Fibroblast of lung (primary cell): ENCODE results near the gene OR5AN1. TPM values are rescaled to one million over a fixed set of nuclear protein-coding genes. Genes with fewer than 3 reads are reported as not detected.
"Not testable (repeated sequence)": the region's sequence is repeated elsewhere in the genome, so short reads cannot be mapped to it uniquely, and the experiment has no call there.

Experiments used
- DNase-seq, 2 donors: peaks; one replicate each; pipeline versions ENCODE4 v3.0.0 to v3.0.0-alpha.2; 2010; ENCODE audit warnings: low read depth in 2 of 2
- H2AFZ ChIP-seq: 2 replicates; pipeline ENCODE4 v1.5.1; 2012; ENCODE audit warnings: low read length, control low read depth, inconsistent platforms
- H3K27ac ChIP-seq: 2 replicates; pipeline ENCODE4 v1.5.1; 2011; ENCODE audit warnings: low read length, control low read depth; ENCODE audit not compliant: insufficient read depth
- H3K27me3 ChIP-seq: 2 replicates; pipeline ENCODE4 v1.5.1; 2011; ENCODE audit warnings: mild to moderate bottlenecking, low read length; ENCODE audit not compliant: control insufficient read depth, insufficient read depth
- H3K36me3 ChIP-seq: 2 replicates; pipeline ENCODE4 v1.5.1; 2011; ENCODE audit warnings: low read length; ENCODE audit not compliant: control insufficient read depth, insufficient read depth
- H3K4me1 ChIP-seq: 2 replicates; pipeline ENCODE4 v1.5.1; 2011; ENCODE audit warnings: low read length; ENCODE audit not compliant: control insufficient read depth, insufficient read depth; ENCODE audit errors: extremely low read depth
- H3K4me2 ChIP-seq: 2 replicates; pipeline ENCODE4 v1.5.1; 2011; ENCODE audit warnings: low read length, control low read depth; ENCODE audit not compliant: insufficient read depth; ENCODE audit errors: extremely low read depth
- H3K4me3 ChIP-seq, 4 experiments: fragments of 200-600 bp in 1 of 4; sonication (generic) in 1 of 4; replicated peaks in 1 of 4; 2 replicates each; pipeline ENCODE4 v1.5.1; 2011 to 2016; ENCODE audit warnings: low read length in 4 of 4, low read depth in 3 of 4, mild to moderate bottlenecking in 3 of 4, control low read depth in 2 of 4, inconsistent platforms in 1 of 4, mixed read lengths in 1 of 4; ENCODE audit not compliant: insufficient read depth in 1 of 4; ENCODE audit errors: control extremely low read depth in 1 of 4
- H3K79me2 ChIP-seq: 2 replicates; pipeline ENCODE4 v1.5.1; 2012; ENCODE audit warnings: mild to moderate bottlenecking, low read length, inconsistent platforms; ENCODE audit not compliant: control insufficient read depth, insufficient read depth
- H3K9ac ChIP-seq: 2 replicates; pipeline ENCODE4 v1.5.1; 2011; ENCODE audit warnings: mild to moderate bottlenecking, low read length, control low read depth; ENCODE audit not compliant: insufficient read depth
- H3K9me3 ChIP-seq: 2 replicates; pipeline ENCODE4 v1.5.1; 2012; ENCODE audit warnings: low read depth, low read length; ENCODE audit not compliant: control insufficient read depth, insufficient read depth
- H4K20me1 ChIP-seq: 2 replicates; pipeline ENCODE4 v1.5.1; 2011; ENCODE audit warnings: low read length; ENCODE audit not compliant: control insufficient read depth, insufficient read depth; ENCODE audit errors: extremely low read depth
- EZH2 ChIP-seq: IDR thresholded peaks from 2 replicates; pipeline ENCODE4 v1.5.1; 2012; ENCODE audit warnings: low read length, control low read depth, mild to moderate bottlenecking; ENCODE audit errors: missing control alignments
- polyA plus RNA-seq, 2 donors: library from polyadenylated mRNA; depleted of rRNA in 1 of 2; stranded (reverse) in 1 of 2; unstranded in 1 of 2; fragments of >200 nt; gene quantifications; 2 replicates each; pipeline ENCODE4 v1.2.1, GENCODE V29; 2011 to 2012; ENCODE audit warnings: missing spikeins in 1 of 2
- total RNA-seq: library from RNA; depleted of rRNA; stranded (reverse); fragments of >200 nt; gene quantifications from 2 replicates; pipeline ENCODE4 v1.2.1, GENCODE V29; 2014
- TF ChIP-seq, protein P1 (sequence below), 2 donors: IDR thresholded peaks in 1 of 2; conservative IDR thresholded peaks in 1 of 2; 1 replicate in 1 of 2; 2 replicates in 1 of 2; pipeline ENCODE4 v1.5.1; 2011 to 2012; ENCODE audit warnings: low read length in 2 of 2, control low read depth in 1 of 2, inconsistent platforms in 1 of 2, low read depth in 1 of 2, mild to moderate bottlenecking in 1 of 2

The OR5AN1 gene
- total and polyA plus RNA-seq, 2 donors (not counting 1 experiment from before 2014, with no cell fraction given) = not detected

DNA sequence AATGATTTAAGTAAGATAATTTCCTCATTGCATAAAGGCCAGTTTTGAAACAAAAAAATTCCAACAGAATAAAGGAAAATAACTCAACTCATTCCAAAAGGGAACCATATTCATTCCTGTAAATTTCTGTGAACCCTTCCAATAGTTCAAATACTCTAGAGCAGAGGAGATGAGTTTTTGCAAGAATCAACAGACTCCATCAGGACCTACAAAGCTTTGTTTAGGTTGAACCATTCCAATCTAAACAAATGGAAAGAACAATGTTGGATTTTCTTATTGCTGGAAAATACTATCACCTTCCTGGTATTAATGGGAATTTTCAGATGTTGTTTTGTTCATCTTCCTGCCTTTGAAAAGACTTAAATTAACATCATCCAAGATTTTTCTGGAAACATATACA is 21.8 kb upstream of the OR5AN1 start:
- Histone ChIP-seq H3K79me2 (no peaks in the 10 kb centered on the region), H3K9ac (no peak overlapping the region), H3K27me3 (no peaks in the 10 kb centered on the region), H3K4me1 (no peaks in the 10 kb centered on the region), H3K27ac (no peak overlapping the region), H2AFZ (no peak overlapping the region), H3K4me3 (no peak overlapping the region), H3K9me3 (no peaks in the 10 kb centered on the region), H3K4me2 (no peak overlapping the region), H4K20me1 (no peaks in the 10 kb centered on the region), H3K36me3 (no peaks in the 10 kb centered on the region)
- DNase-seq = no peak
- no peak for TF ChIP-seq EZH2
- TF ChIP-seq, protein P1, sequence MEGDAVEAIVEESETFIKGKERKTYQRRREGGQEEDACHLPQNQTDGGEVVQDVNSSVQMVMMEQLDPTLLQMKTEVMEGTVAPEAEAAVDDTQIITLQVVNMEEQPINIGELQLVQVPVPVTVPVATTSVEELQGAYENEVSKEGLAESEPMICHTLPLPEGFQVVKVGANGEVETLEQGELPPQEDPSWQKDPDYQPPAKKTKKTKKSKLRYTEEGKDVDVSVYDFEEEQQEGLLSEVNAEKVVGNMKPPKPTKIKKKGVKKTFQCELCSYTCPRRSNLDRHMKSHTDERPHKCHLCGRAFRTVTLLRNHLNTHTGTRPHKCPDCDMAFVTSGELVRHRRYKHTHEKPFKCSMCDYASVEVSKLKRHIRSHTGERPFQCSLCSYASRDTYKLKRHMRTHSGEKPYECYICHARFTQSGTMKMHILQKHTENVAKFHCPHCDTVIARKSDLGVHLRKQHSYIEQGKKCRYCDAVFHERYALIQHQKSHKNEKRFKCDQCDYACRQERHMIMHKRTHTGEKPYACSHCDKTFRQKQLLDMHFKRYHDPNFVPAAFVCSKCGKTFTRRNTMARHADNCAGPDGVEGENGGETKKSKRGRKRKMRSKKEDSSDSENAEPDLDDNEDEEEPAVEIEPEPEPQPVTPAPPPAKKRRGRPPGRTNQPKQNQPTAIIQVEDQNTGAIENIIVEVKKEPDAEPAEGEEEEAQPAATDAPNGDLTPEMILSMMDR (conservative IDR thresholded peaks at IDR 0.05 in 1 of 2, IDR thresholded peaks at IDR 0.05 in 1 of 2; ENCODE audit: low read depth in 1 of 2, low read length in 2 of 2) = no peak

DNA sequence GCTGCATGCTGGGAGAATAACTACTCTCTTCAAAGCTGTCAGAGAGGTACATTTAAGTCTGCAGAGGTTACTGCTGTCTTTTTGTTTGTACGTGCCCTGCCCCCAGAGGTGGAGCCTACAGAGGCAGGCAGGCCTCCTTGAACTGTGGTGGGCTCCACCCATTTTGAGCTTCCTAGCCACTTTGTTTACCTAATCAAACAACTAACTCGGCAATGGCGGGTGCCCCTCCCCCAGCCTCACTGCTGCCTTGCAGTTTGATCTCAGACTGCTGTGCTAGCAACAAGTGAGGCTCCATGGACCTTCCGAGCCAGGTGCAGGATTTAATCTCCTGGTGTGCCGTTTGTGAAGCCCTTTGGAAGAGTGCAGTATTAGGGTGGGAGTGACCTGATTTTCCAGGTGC is 9.0 kb upstream of the OR5AN1 start:
- H3K79me2 ChIP-seq, H3K4me1 ChIP-seq, H3K4me2 ChIP-seq, H3K27me3 ChIP-seq, H4K20me1 ChIP-seq, H3K36me3 ChIP-seq, H3K9me3 ChIP-seq, H3K9ac ChIP-seq, H3K27ac ChIP-seq, DNase-seq, H3K4me3 ChIP-seq, H2AFZ ChIP-seq: not testable (repeated sequence)

DNA sequence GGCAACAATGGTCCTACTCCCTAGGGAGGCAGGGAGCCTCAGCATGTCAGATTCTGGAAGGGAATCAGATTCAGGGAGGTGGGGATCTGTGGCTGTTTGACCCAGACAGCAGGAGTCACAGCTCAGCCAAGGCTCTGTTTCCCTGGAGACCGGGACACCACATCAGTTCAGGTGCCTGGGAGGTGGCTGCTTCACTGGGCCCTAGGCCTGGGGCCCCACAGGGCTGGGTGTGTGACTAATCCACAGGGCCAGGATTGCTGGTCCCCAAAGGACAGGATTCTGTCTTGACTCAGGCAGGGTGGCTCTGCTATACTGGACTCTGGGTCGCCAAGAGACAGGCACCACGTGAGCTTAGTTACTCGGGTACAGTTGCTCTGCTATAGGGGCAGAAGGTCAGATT is 3.5 kb upstream of the OR5AN1 start:
- no peaks in the 10 kb centered on the region for H3K79me2 ChIP-seq

More for the DNA sequence above, 3.5 kb upstream of the OR5AN1 start:
- H3K4me3 ChIP-seq = no peak overlapping the region
- H3K36me3 ChIP-seq = no peaks in the 10 kb centered on the region
- no peak overlapping the region for H2AFZ ChIP-seq
- H3K9ac ChIP-seq = no peak overlapping the region
- TF ChIP-seq, protein P1 (conservative IDR thresholded peaks at IDR 0.05 in 1 of 2, IDR thresholded peaks at IDR 0.05 in 1 of 2; ENCODE audit: low read depth in 1 of 2, low read length in 2 of 2) = no peak
- no peak for TF ChIP-seq EZH2
- H3K4me2 ChIP-seq = no peak overlapping the region
- no peak overlapping the region for H3K27ac ChIP-seq
- no peaks in the 10 kb centered on the region for H3K27me3 ChIP-seq
- no peak for DNase-seq
- no peaks in the 10 kb centered on the region for H3K9me3 ChIP-seq
- H4K20me1 ChIP-seq = no peaks in the 10 kb centered on the region
- H3K4me1 ChIP-seq = no peaks in the 10 kb centered on the region
